NOMO-1 treated with DMSO at 0.1 percent for 48 hours (cell line): ENCODE data around the gene CENPQ.

ENCODE experiments used
- DNase-seq: peaks from one replicate; lab custom pipeline; 2025; ENCODE audit not compliant: unreplicated experiment; lab: John Stamatoyannopoulos, UW

Gene CENPQ

GRCh38 chr6:49540614-49541013 lies 77.4 kb downstream of the CENPQ start:
- DNase-seq: no peak

GRCh38 chr6:49541210-49541724 lies 78.1 kb downstream of the CENPQ start:
- DNase-seq: peak; percentile 54

- no peak for DNase-seq
Observed at GRCh38 chr6:49541936-49542335, 78.8 kb downstream of the CENPQ start.
